BJ (cell line): ENCODE measurements around the gene PTPN2. TPM values are rescaled to one million over a fixed set of nuclear protein-coding genes. Genes with fewer than 3 reads are reported as not detected.

Source experiments
- CTCF ChIA-PET: fragments of 350-600 bp; formaldehyde crosslinking; extraction: SDS; loops from one replicate; lab custom pipeline; 2021; ENCODE audit warnings: antibody characterized with exemption, inconsistent platforms; lab: Yijun Ruan, JAX
- POLR2A ChIA-PET: fragments of 300-600 bp; sonication (Branson Sonifier 250); formaldehyde crosslinking; extraction: SDS; loops from one replicate; lab custom pipeline; 2021; ENCODE audit warnings: antibody characterized with exemption; lab: Charles Lee
- DNase-seq: peaks from one replicate; pipeline ENCODE4 v3.0.0-alpha.2; 2011; ENCODE audit warnings: low read depth
- H3K27me3 ChIP-seq: 2 replicates; pipeline ENCODE4 v1.6.0; 2011; ENCODE audit warnings: low read length; ENCODE audit not compliant: control insufficient read depth, insufficient read depth
- H3K36me3 ChIP-seq: 2 replicates; pipeline ENCODE4 v1.5.1; 2011; ENCODE audit warnings: low read length; ENCODE audit not compliant: control insufficient read depth, insufficient read depth
- H3K4me3 ChIP-seq: 2 replicates; pipeline ENCODE4 v1.5.1; 2011; ENCODE audit warnings: low read depth, mild to moderate bottlenecking, control low read depth, low read length
- CTCF ChIP-seq: IDR thresholded peaks from 2 replicates; pipeline ENCODE4 v1.5.1; 2011; ENCODE audit warnings: low read depth, mild to moderate bottlenecking, control low read depth, inconsistent platforms, low read length, moderate library complexity; ENCODE audit not compliant: insufficient read depth
- polyA plus RNA-seq: library from polyadenylated mRNA; depleted of rRNA; stranded (reverse); fragments of >200 nt; gene quantifications from 2 replicates; pipeline ENCODE4 v1.2.3, GENCODE V29; 2011; rRNA removed
- small RNA-seq: library from RNA; depleted of rRNA; stranded (forward); fragments of <200 nt; gene quantifications from one replicate; pipeline ENCODE3, GENCODE V24; 2012; ENCODE audit warnings: low replicate concordance, low read depth; ENCODE audit not compliant: insufficient read length

Gene PTPN2
- polyA plus RNA-seq, 1 experiment, result 14.5 TPM

- no peak for DNase-seq
Measured at GRCh38 chr18:12745095-12745795, 138.8 kb downstream of the PTPN2 start.

GRCh38 chr18:12744103-12744502 is 139.9 kb downstream of the PTPN2 start:
- POLR2A ChIA-PET, result no interaction called here
- TF ChIP-seq CTCF, result peak; percentile 63
- H3K4me3 ChIP-seq, result no peak overlapping the region
- H3K27me3 ChIP-seq, result no peaks in the 10 kb centered on the region
- no peaks in the 10 kb centered on the region for H3K36me3 ChIP-seq
- CTCF ChIA-PET, result interaction anchor here (0.6 to 6.1 kb wide), 28 partner anchors 12 to 573 kb away, joined by 3 to 88 read pairs (median 6); partner anchors contain the start of gene PTPN2
- no peak for DNase-seq

More at GRCh38 chr18:12745095-12745795, 138.8 kb downstream of the PTPN2 start:
- POLR2A ChIA-PET, result interaction anchor here (0.9 kb wide), 1 partner anchor 138 kb away, joined by 3 read pairs; the partner anchor contains the start of gene PTPN2
- Histone ChIP-seq H3K36me3 (no peaks in the 10 kb centered on the region), H3K4me3 (no peak overlapping the region), H3K27me3 (no peaks in the 10 kb centered on the region)
- no peak for TF ChIP-seq CTCF
- CTCF ChIA-PET, result interaction anchor here (0.6 to 6.1 kb wide), 27 partner anchors 13 to 415 kb away, joined by 3 to 88 read pairs (median 7); partner anchors contain the start of gene PTPN2

GRCh38 chr18:12742453-12742852 is 141.6 kb downstream of the PTPN2 start:
- ChIA-PET POLR2A (no interaction called here), CTCF (interaction anchor here (0.9 to 6.1 kb wide), 9 partner anchors 11 to 202 kb away, joined by 3 to 88 read pairs (median 26); no protein-coding TSS in a partner anchor)
- no peak for TF ChIP-seq CTCF
- H3K4me3 ChIP-seq, result no peak overlapping the region
- DNase-seq, result no peak
- no peaks in the 10 kb centered on the region for H3K36me3 ChIP-seq
- no peaks in the 10 kb centered on the region for H3K27me3 ChIP-seq

Small RNA genes within 50 kb of the gene (small RNA-seq; reads per million reads assigned to genes)
- gene RF00019, result not detected

Other genes with a start within 250 kb of the PTPN2 start
- 11.6 and 16.4 TPM in 2 replicates for gene SPIRE1, start 226.1 kb downstream of the PTPN2 start, polyA plus RNA-seq
- 4.0 and 6.8 TPM in 2 replicates for gene CEP76, start 181.5 kb downstream of the PTPN2 start, polyA plus RNA-seq
- gene PSMG2, start 181.2 kb downstream of the PTPN2 start, polyA plus RNA-seq, result 60.8 and 85.7 TPM in 2 replicates
- gene SEH1L, start 63.8 kb upstream of the PTPN2 start, polyA plus RNA-seq, result 32.3 and 59.0 TPM in 2 replicates
- gene CEP192, start 107.1 kb upstream of the PTPN2 start, polyA plus RNA-seq, result 13.3 and 17.0 TPM in 2 replicates